Measurements from ENCODE around the gene DEFB128.

- TF ChIP-seq POLR2A (IDR thresholded peaks at IDR 0.05; ENCODE audit: low read depth, low read length) (no peak), MAX (IDR thresholded peaks at IDR 0.05; ENCODE audit: insufficient read depth, insufficient read length) (no peak), CTCF (IDR thresholded peaks at IDR 0.05; ENCODE audit: extremely low read depth in 1 of 2, insufficient read depth in 1 of 2, low read depth in 1 of 2, low read length in 2 of 2) (no peak), POLR2AphosphoS5 (IDR thresholded peaks at IDR 0.05; ENCODE audit: insufficient read depth, low read depth, low read length) (no peak), EZH2 (IDR thresholded peaks at IDR 0.05; ENCODE audit: borderline replicate concordance, low read depth, low read length, severe bottlenecking) (no peak), JUN (IDR thresholded peaks at IDR 0.05; ENCODE audit: borderline replicate concordance, insufficient read depth, insufficient read length, low read depth) (no peak), GATA2 (IDR thresholded peaks at IDR 0.05; ENCODE audit: insufficient read depth, insufficient read length, low read depth, low read length) (no peak), FOS (IDR thresholded peaks at IDR 0.05; ENCODE audit: borderline replicate concordance, insufficient read depth, low read length) (no peak), MYC (IDR thresholded peaks at IDR 0.05; ENCODE audit: low read depth, low read length) (no peak)
Measured at GRCh38 chr20:221258-221830, 31.8 kb upstream of the DEFB128 start.

All from endothelial cell of umbilical vein (primary cell).